ENCODE data around the gene SERTAD2.

Gene SERTAD2

DNA sequence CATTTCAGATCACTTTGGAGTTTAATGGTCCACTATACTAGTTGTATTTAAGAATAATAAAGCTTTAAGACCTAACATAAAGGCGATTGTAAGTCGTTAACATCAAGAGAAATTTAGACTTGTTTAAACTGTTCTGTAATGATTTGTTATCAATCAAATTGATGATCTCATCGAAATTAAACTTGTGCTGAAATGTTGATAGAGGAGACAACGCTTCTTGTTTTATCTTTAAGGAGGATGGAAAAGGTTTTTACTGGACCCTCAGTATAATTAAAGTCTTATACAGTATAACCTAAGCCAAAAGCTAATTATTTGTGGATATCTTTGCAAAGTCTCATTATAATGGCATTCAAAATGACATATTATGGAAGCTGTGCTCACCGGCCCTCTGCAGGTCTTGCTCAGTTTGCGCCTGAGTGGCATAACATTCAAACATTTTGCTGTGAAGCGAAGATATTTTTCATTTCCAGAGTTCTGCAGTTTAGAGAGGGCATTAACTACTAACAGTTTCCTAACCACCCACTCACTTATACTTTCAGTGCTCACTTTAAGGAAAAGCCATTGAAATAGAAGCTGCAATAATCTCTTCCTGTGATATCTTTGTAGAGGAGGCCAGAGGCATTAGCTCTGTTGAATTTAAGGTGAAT is 1.4 kb upstream of the SERTAD2 start:
- H3K9me3 ChIP-seq (ENCODE audit: control insufficient read depth, low read length) = no peaks in the 10 kb centered on the region
- H3K4me3 ChIP-seq (ENCODE audit: low read length) = peak overlapping the region; percentile 89
- peak; percentile 63 for DNase-seq (ENCODE audit: low read depth)

DNA sequence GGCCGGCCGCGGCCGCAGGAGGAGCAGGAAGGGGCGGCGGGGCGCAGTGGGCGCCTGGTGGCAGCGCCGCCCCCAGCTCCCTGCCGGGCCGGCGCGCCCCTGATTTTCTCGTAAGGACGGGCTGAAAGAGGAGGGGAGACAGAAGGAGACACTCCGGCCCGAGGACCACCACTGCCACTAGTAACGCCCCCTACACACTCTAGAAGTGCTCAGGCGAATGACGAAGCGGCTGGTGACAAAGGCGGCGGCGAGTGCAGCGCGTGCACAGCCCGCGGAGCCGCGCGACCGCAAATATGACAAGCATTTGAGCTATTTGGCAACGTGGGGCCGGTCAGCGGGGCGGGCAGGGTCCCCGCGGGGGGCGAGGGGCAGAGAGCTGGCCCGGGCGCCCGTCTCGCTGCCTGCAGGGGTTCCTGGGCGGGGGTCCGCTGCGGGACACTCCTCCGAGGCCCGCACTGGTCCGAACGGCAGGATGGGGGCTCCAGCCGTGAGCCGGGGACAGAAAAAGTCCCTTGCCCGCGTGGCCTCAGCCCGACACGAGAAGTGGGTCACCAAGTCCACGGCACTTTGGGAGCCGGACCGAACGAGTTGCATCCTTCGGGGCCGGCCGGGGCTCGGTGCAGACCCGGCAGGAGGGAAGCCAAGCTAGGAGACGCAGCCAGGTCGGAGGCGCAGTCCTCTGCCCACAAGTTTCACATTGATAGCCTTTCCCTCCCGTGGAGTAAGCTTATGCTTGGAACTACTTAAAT is 524 bp upstream of the SERTAD2 start:
- peak overlapping the region; percentile 89 for H3K4me3 ChIP-seq (ENCODE audit: low read length)
- peak overlapping the region; percentile 96 for H3K9ac ChIP-seq (ENCODE audit: low read length)

More for the DNA sequence above, 1.4 kb upstream of the SERTAD2 start:
- H3K36me3 ChIP-seq (ENCODE audit: control insufficient read depth, insufficient read depth, low read length, severe bottlenecking) = no peaks in the 10 kb centered on the region
- H3K9ac ChIP-seq (ENCODE audit: low read length) = peak overlapping the region; percentile 96
- H3K27me3 ChIP-seq (replicated peaks; ENCODE audit: control insufficient read depth, insufficient read depth, low read length) = no peaks in the 10 kb centered on the region
- peaks cover 33% of the 10 kb centered on the region for H3K4me1 ChIP-seq (ENCODE audit: control insufficient read depth, insufficient read depth, low read length)

DNA sequence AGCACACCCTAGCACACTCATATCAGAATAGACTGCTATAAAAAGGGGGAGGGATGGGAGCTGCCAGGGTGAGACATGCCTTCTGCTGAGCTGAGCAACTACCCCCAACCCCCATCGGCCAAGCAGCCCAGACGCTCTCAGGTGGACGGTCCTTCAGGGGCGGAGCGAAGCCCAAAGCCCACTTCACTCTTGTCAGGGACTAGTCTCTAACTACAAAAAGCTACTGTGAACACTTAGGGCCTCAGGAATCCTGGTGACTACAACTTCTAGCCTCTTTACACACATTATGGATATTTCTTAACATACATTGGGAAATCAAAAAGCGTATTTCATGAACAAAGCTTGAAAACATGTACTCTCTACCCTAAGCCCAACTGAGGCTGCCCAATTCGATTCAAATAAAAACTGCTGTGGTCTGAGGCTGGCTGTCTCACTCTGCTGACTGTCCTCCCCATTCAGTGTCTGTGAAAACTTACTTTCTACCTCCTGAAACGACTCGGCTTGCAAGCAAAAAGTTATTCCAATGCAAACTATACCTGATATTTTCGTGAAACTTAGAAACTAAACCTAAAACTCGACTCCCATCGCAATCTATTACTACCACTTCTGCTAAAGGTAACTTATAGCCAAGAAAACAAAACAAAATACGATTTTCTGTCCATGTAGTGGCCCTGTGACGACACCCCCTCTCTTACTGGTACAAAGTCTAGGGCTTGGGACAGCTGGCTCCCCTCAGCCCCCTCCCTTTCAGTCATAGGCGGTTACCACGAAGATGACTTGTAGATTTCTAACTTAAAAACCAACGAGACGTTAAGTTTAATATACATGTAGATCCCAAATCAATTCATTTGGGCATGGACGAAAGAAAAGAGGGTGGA is 1.2 kb downstream of the SERTAD2 start:
- peak; percentile 87 for DNase-seq (ENCODE audit: low read depth)
- Histone ChIP-seq H3K9me3 (ENCODE audit: control insufficient read depth, low read length) (no peaks in the 10 kb centered on the region), H3K4me1 (ENCODE audit: control insufficient read depth, insufficient read depth, low read length) (peaks cover 59% of the 10 kb centered on the region), H3K4me3 (ENCODE audit: low read length) (peak overlapping the region; percentile 99), H3K36me3 (ENCODE audit: control insufficient read depth, insufficient read depth, low read length, severe bottlenecking) (no peaks in the 10 kb centered on the region), H3K9ac (ENCODE audit: low read length) (peak overlapping the region; percentile 97), H3K27me3 (replicated peaks; ENCODE audit: control insufficient read depth, insufficient read depth, low read length) (no peaks in the 10 kb centered on the region)

More for the DNA sequence above, 524 bp upstream of the SERTAD2 start:
- Histone ChIP-seq H3K27me3 (replicated peaks; ENCODE audit: control insufficient read depth, insufficient read depth, low read length) (no peaks in the 10 kb centered on the region), H3K4me1 (ENCODE audit: control insufficient read depth, insufficient read depth, low read length) (peaks cover 42% of the 10 kb centered on the region), H3K9me3 (ENCODE audit: control insufficient read depth, low read length) (no peaks in the 10 kb centered on the region), H3K36me3 (ENCODE audit: control insufficient read depth, insufficient read depth, low read length, severe bottlenecking) (no peaks in the 10 kb centered on the region)
- DNase-seq (ENCODE audit: low read depth) = peak; percentile 89

DNA sequence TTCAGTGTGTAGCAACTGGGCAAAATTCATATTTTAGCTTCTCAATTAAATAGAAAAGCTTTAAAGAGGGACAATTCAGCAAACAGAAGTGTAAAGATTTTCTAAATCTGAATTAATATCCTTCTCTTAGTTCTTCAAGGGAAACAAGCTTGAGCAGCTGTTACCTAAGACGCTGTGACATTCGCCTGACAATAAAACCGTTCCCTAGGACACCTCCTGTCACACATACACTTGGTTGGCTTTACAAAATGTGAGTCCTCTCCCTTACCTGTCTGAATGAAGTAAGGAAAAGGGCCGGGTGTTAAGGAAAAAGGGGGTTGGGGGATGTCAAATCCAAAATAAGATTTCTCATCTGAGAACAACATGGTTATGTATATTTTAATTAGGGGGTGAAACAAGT is 2.1 kb downstream of the SERTAD2 start:
- peaks cover 68% of the 10 kb centered on the region for H3K4me1 ChIP-seq (ENCODE audit: control insufficient read depth, insufficient read depth, low read length)
- H3K9ac ChIP-seq (ENCODE audit: low read length) = peak overlapping the region; percentile 97
- H3K9me3 ChIP-seq (ENCODE audit: control insufficient read depth, low read length) = no peaks in the 10 kb centered on the region
- no peak for DNase-seq (ENCODE audit: low read depth)
- H3K4me3 ChIP-seq (ENCODE audit: low read length) = peak overlapping the region; percentile 99
- no peaks in the 10 kb centered on the region for H3K27me3 ChIP-seq (replicated peaks; ENCODE audit: control insufficient read depth, insufficient read depth, low read length)
- no peaks in the 10 kb centered on the region for H3K36me3 ChIP-seq (ENCODE audit: control insufficient read depth, insufficient read depth, low read length, severe bottlenecking)

DNA sequence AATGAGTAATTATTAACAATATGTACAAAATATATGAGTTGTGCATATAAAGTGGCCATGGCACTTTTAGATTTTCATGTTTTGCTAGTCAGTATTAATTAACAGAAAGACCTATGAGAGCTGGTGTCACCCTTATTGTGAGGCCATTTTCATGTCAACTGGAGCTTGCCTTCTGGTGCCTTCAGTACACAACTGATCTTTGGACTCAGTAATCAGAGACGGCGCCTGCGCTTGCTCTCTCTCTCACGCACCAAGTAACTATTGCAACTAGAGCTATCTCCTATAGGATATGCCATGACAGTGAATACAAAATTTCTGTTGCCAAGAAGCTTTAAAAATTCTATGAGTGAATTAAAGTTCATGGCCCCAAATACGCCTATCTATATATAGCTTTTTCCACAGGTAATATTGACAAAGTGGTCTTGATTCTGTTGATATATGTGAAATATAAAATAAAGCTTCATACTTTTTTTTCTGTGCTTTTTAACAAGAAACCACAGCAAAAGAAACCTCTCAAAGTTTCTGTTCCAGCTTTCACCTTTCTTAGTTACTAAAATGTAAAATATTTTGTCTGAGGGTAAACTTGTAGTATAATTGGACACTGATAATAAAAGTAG is 2.9 kb downstream of the SERTAD2 start:
- no peak for DNase-seq (ENCODE audit: low read depth)
- H3K36me3 ChIP-seq (ENCODE audit: control insufficient read depth, insufficient read depth, low read length, severe bottlenecking) = no peaks in the 10 kb centered on the region
- H3K4me1 ChIP-seq (ENCODE audit: control insufficient read depth, insufficient read depth, low read length) = peaks cover 74% of the 10 kb centered on the region
- H3K27me3 ChIP-seq (replicated peaks; ENCODE audit: control insufficient read depth, insufficient read depth, low read length) = no peaks in the 10 kb centered on the region
- H3K9ac ChIP-seq (ENCODE audit: low read length) = peak overlapping the region; percentile 97
- no peaks in the 10 kb centered on the region for H3K9me3 ChIP-seq (ENCODE audit: control insufficient read depth, low read length)
- peak overlapping the region; percentile 99 for H3K4me3 ChIP-seq (ENCODE audit: low read length)

DNA sequence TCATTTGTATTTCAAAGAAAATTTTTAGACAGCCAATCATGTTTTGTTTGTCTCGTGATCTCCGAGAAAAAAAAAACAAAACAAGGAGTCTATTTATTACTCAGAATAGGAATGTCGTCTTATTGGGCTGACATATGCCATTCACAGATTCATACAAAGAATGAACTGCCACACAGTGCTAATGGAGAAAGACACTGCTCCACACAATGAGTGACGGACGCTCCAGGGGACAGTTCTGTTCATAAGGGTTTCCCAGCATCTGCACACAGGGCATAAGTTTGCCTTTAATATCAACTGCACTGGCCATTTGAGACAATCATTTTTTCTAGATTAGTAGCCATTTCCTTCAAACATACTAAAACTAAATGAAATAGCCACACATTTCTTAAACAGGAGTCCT is 3.4 kb downstream of the SERTAD2 start:
- no peaks in the 10 kb centered on the region for H3K27me3 ChIP-seq (replicated peaks; ENCODE audit: control insufficient read depth, insufficient read depth, low read length)
- peak overlapping the region; percentile 97 for H3K9ac ChIP-seq (ENCODE audit: low read length)
- no peak overlapping the region for H3K4me3 ChIP-seq (ENCODE audit: low read length)
- H3K9me3 ChIP-seq (ENCODE audit: control insufficient read depth, low read length) = no peaks in the 10 kb centered on the region
- no peaks in the 10 kb centered on the region for H3K36me3 ChIP-seq (ENCODE audit: control insufficient read depth, insufficient read depth, low read length, severe bottlenecking)
- DNase-seq (ENCODE audit: low read depth) = no peak
- peaks cover 74% of the 10 kb centered on the region for H3K4me1 ChIP-seq (ENCODE audit: control insufficient read depth, insufficient read depth, low read length)

DNA sequence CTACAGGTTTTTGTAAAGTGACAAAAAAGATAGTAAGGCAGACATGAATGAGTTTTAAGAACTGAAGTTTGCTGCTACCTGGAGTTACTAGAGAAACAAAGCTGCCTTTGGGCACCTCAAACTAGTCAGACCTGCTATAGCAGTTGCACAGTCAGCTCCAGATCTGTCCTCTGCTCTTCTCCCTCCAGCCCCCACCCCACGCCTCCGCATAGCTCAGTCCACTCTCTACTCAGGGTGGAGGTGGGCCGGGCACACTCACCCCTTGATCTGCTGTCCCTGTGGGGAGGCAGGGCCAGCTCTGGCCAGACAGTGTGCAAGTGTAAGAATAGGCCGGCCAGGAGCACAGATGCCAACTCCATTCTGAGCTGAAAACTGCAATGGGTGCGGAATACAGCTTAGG is 4.1 kb downstream of the SERTAD2 start:
- Histone ChIP-seq H3K9me3 (ENCODE audit: control insufficient read depth, low read length) (no peaks in the 10 kb centered on the region), H3K27me3 (replicated peaks; ENCODE audit: control insufficient read depth, insufficient read depth, low read length) (no peaks in the 10 kb centered on the region), H3K4me1 (ENCODE audit: control insufficient read depth, insufficient read depth, low read length) (peaks cover 71% of the 10 kb centered on the region), H3K36me3 (ENCODE audit: control insufficient read depth, insufficient read depth, low read length, severe bottlenecking) (no peaks in the 10 kb centered on the region), H3K4me3 (ENCODE audit: low read length) (peak overlapping the region; percentile 33), H3K9ac (ENCODE audit: low read length) (peak overlapping the region; percentile 37)
- DNase-seq (ENCODE audit: low read depth) = no peak

DNA sequence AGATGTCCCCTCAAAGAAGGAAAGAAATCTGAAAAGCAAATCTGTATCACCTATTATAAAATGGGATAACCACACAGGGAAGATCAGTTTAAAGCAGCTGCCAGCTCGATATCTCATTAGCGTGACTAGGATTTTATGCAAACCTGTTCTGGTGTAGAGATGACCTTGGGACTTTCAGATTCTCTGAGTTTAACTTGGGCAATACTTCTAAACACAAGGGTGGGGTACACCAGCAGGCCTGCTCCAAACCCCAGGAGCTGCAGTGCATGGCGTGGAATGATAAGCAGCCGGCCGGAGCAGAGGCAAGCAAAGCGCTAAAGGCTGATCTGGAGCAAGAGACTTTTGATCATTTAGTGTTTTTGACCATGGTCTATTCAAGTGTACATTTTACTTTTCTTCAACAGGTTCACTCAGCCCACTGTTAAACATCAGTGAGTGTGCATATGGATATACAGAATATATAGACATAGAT is 4.7 kb downstream of the SERTAD2 start:
- Histone ChIP-seq H3K27me3 (replicated peaks; ENCODE audit: control insufficient read depth, insufficient read depth, low read length) (no peaks in the 10 kb centered on the region), H3K9ac (ENCODE audit: low read length) (peak overlapping the region; percentile 37), H3K36me3 (ENCODE audit: control insufficient read depth, insufficient read depth, low read length, severe bottlenecking) (no peaks in the 10 kb centered on the region), H3K4me1 (ENCODE audit: control insufficient read depth, insufficient read depth, low read length) (peaks cover 72% of the 10 kb centered on the region), H3K9me3 (ENCODE audit: control insufficient read depth, low read length) (no peaks in the 10 kb centered on the region), H3K4me3 (ENCODE audit: low read length) (peak overlapping the region; percentile 33)
- no peak for DNase-seq (ENCODE audit: low read depth)

DNA sequence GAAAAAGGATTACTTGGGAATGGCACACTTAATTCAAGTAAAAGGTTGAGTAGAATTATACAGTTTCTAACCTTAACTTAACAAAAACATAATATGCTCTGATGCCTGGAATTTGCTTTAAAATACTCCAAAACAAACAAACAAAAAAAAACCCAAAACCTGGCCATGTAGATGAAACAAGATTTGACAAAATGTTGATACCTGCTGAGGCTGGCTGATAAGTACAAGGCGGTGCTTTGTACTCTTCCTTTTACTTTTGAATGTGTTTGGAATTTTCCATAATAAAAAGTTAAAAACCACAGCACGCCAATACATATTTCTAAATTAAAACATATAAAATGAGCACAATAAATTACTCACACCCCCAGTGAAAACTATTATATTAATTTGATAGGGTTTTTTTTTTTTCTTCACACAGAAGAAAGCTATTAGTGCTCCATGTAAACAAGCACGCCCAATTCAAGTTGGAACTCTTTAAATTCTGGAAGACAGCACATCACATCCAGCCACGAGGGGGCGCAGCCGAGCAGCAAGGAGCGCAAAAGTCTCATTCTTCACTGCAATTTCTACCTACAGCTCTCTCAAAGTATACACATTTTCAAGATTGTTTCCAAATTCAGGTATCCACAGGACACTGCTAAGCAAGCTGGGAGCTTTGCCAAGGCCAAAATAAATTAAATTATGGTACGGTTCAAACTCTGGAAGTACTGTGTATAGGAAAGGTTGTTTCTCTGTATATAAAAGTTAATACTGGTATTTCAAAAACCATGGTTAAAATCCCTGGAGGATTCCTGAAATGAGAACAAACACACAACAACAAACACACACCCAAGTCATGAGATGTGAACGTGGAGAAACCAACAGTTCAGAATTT is 7.5 kb downstream of the SERTAD2 start:
- Histone ChIP-seq H3K9ac (ENCODE audit: low read length) (peak overlapping the region; percentile 83), H3K36me3 (ENCODE audit: control insufficient read depth, insufficient read depth, low read length, severe bottlenecking) (no peaks in the 10 kb centered on the region), H3K9me3 (ENCODE audit: control insufficient read depth, low read length) (no peaks in the 10 kb centered on the region), H3K4me3 (ENCODE audit: low read length) (peak overlapping the region; percentile 82), H3K4me1 (ENCODE audit: control insufficient read depth, insufficient read depth, low read length) (peaks cover 74% of the 10 kb centered on the region), H3K27me3 (replicated peaks; ENCODE audit: control insufficient read depth, insufficient read depth, low read length) (no peaks in the 10 kb centered on the region)
- DNase-seq (ENCODE audit: low read depth) = peak; percentile 91

All from adipocyte (in vitro differentiated cells).